Daoy (cell line): ENCODE results near the gene SPRN. TPM values are rescaled to one million over a fixed set of nuclear protein-coding genes. Genes with fewer than 3 reads are reported as not detected.
"Not testable (repeated sequence)": the region's sequence is repeated elsewhere in the genome, so short reads cannot be mapped to it uniquely, and the experiment has no call there.

Experiments used
- DNase-seq: peaks from one replicate; pipeline ENCODE4 v3.0.0-alpha.2; 2015; ENCODE audit warnings: low read depth
- total RNA-seq: library from RNA; depleted of rRNA; stranded (reverse); fragments of >200 nt; shearing (Covaris generic); gene quantifications from 2 replicates; pipeline ENCODE4 v1.2.3, GENCODE V29; 2014; rRNA removed

The SPRN gene
- total RNA-seq, 1 experiment from 2014 or later, result not detected

DNA sequence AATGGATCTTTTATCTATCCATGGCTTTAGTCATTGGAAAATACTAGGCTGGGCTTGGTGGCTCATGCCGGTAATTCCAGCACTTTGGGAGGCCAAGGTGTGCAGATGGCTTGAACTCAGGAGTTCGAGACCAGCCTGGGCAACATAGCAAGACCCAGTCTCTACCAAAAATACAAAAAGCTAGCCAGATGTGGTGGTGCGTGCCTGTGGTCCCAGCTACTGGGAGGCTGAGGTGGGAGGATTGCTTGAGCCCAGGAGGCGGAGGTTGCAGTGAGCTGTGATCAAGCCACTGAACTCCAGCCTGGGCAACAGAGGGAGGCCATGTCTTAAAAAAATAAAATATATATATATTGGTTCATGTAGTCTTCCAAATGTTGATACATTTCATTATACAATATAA lies 37.5 kb downstream of the SPRN start:
- DNase-seq, result not testable (repeated sequence)

DNA sequence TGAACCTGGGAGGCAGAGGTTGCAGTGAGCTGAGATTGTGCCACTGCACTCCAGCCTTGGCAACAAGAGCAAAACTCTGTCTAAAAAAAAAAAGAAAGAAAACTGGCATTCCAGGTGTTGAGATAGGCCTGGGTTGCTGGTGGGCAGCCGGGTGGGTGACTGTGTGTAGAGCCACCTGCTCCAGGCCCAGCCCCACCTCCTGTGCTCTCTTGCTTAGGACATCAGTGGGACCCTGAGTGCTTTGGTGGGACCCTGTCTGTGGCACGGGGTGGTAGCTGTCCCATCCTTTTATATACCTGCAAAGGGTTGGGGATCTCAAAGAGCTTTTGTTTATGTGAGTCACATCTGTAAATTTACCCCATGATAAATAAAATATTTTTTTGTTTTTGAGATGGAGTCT lies 39.2 kb downstream of the SPRN start:
- DNase-seq, result no peak

DNA sequence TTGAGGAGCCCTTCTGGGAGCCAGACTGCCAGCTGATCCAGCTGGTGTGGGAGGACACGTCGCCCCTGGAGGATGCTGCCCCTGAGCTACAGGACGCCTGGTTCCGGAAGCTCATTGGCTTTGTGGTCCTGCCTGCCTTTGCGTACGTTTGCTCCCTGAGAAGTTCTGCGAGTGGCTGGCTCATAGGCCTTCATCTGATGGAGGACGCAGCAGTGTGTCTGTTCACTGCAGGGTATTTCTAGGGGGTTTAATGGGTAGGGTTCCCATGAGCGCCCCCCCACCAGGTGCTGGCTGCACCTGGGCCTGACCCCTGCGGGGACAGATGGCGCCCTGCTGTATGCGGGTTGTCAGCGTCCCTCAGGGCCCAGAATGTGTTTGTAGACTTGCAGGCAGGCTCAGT lies 40.4 kb downstream of the SPRN start:
- DNase-seq, result no peak

DNA sequence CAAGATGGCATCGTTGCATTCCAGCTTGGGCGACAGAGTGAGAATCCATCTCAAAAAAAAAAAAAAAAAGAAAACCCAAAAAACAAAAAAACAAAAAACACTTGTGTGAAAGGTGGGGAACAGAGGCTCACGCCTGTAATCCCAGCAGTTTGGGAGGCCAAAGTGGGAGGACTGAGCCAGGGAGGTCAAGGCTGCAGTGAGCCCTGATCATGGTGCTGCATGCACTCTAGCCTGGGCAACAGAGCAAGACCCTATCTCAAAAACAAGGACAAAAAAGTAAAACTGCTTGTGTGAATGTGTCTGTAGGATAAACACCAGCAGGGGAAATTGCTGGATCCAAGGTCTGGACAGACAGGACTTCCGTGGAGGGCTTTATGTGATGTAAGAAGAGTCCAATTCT lies 40.9 kb downstream of the SPRN start:
- DNase-seq, result no peak

DNA sequence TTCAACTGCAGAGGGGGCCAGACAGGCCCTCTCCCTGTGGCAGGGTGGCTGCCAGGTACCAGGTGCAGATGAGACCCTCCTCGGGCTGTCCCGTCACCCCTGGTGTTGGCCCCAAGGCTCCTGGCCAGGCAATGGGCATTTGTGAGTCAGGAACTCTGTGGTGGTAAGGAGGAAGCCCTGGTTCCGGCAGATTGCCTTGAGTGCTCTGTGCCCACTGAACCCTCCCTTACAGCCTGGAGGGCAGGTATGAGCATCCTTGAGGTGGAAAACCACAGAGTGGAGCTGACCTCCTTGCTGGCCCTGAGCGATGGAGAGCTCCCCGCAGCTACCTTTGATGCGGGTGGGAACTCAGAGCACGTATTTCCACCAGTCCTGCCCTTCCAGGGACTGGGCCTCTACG lies 43.4 kb downstream of the SPRN start:
- DNase-seq, result no peak

DNA sequence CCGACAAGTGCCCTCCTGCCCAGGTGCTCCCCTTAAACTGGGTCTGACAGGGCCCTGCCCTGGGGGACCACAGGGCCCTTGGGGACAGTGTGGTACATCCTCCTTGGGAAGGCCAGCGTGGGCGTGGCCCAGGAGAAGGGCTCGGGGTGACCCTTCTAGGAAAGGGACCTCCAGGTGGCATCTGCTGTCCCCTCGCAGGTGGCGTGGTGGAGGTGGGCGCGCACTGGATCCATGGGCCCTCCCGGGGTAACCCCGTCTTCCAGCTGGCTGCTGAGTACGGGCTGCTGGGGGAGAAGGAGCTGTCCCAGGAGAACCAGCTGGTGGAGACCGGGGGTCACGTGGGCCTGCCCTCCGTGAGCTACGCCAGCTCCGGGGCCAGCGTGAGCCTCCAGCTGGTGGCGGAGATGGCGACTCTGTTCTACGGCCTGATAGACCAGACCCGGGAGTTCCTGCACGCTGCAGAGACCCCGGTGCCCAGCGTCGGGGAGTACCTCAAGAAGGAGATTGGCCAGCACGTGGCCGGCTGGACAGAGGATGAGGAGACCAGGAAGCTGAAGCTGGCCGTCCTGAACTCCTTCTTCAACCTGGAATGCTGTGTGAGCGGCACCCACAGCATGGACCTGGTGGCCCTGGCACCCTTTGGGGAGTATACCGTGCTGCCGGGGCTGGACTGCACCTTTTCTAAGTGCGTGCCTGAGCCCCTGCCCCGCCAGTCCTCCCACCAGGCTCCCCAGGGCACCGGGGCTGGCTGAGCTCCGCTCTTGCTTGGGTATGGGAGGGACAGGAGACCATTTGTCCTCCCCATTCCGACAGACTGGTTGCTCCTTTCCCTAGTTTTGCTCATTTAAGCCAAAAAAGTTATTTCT lies 44.4 kb downstream of the SPRN start:
- DNase-seq, result no peak

DNA sequence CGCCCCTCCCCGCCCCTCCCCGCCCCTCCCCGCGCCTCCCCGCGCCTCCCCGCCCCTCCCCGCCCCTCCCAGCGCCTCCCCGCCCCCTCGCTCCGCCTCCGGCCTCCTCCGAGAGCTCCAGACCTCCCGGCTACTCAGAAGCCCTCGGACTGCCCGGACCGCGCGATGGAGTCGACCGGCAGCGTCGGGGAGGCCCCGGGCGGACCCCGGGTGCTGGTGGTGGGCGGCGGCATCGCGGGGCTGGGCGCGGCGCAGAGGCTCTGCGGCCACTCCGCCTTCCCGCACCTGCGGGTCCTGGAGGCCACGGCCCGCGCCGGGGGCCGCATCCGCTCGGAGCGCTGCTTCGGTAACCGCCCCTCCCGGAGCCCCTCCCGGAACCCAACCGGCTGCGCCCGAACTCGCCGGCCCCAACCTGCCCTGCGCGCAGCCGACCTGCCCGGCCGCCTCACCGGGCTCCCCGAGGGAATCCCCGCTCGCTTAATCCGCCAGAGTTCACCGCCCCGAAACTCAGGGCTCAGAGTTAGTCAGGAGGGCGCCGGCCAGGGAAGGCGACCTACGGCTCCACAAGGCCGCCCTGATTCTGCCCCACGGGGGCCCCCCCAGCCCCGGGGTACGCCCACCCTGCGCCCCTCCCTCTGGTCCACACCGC lies 45.1 kb downstream of the SPRN start, which contains the start of gene PAOX:
TSS of gene PAOX (plus strand) at position 111 of the 649 bp plus-strand sequence. CDS start at position 166, 55 bp downstream.
- DNase-seq, result peak; percentile 44

DNA sequence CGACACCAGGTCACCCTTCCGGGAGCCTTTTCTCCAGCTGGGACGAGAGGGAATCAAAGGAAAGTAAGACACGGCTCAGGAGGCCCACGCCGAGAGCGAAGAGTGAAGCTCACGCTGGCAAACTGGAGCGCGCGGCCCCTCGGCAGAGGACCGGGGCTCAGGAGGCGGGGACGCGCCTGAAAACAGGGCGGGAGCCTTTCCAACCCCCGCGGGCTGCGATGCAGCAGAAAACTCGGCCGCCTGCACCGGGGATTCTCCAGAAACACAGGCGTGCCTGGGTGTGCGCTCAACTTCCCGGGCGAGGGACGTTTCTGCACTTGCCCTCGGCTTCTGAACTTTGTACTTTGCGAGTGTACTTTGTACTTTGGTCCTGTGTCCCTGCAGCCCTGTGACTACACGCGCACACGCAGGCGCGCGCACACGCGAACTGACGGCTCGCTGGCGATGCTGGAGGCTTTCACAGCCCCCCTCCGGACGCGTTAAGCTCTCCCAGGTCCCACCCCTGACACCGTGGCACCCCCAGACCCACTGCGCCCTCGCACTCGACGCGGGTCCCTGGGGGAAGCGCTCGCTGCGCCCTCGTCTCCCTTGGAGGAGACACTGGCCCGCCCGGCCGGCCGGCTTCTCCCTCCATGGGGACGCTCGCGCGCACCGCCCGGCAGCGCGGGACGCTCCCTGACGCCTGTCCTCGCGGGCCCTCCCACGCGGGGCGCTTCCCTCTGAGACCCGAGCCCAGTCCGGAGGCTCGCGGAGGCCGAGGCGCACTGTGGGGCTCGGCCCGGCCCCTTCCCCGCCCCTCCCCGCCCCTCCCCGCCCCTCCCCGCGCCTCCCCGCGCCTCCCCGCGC lies 46.0 kb downstream of the SPRN start:
- DNase-seq, result peak; percentile 37

DNA sequence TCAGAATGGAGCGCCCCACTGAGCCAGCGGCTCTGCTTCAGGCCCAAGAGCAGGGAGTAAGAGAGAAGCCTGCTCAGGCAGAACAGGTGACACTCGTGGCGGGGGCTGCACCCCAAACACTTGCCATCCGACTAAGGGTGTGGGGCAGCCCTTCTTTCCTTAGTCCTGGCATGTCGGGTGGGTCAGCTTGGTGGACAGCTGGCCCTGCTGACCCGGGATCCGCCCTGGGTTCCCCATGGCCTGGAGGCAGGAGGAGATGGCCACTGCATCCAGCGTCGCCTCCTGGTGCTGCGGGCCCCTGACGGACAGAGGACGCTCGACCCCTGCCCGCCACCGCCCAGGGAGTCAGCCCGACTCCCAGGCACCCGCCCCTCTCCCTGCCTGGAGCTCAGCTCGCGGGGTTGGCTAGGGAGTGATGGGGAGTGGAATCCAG lies 46.6 kb downstream of the SPRN start:
- DNase-seq, result no peak

DNA sequence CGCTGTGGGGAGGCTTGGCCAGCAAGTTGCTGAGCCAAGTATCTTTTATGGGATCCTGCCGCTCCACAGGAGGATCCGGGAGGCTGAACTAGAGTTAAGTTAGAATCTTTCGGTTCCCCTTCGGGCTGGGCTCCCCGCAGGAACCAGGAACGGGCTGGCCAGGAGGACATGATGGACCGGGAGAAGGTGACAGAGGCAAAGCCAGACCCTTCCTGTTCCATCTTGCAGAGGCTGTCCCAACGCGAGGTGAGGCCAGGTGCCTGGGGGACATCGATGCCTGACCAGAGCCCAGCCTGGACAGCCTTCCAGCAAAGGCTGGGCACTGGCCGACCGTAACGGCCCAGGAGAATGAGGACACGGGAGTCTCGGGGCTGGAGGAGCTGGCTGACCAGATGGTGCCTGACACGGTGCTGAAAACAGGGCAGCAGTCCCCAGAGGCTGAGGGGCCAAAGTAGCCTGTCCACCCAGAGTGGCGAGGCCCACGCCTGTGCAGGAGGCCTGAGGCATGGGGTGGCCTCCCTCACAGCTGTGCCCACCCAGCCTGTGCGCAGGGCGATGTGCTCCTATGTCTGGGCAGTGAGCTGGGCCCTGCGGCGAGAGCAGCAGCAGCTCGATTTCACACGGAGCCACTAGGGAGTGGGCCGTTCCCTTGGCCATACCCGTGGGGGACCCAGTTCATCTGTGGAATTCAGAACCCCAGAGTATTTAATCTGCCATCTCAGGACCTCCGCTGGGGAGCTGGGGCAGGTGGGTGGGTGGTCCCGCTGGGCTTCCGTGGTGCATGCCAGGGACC lies 47.2 kb downstream of the SPRN start:
- DNase-seq, result no peak

DNA sequence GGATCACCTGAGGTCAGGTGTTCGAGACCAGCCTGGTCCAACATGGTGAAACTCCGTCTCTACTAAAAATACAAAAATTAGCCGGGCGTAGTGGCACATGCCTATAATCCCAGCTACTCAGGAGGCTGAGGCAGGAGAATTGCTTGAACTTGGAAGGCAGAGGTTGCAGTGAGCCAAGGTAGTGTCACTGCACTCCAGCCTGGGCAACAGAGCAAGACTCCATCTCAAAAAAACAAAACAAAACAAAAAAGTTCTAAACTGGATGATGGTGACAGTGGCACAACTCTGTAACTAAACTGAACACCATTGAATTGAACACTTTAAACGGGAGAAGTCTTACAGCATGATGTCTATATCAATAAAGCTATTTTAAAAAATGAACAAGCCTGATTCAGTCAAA lies 48.2 kb downstream of the SPRN start:
- DNase-seq, result not testable (repeated sequence)

DNA sequence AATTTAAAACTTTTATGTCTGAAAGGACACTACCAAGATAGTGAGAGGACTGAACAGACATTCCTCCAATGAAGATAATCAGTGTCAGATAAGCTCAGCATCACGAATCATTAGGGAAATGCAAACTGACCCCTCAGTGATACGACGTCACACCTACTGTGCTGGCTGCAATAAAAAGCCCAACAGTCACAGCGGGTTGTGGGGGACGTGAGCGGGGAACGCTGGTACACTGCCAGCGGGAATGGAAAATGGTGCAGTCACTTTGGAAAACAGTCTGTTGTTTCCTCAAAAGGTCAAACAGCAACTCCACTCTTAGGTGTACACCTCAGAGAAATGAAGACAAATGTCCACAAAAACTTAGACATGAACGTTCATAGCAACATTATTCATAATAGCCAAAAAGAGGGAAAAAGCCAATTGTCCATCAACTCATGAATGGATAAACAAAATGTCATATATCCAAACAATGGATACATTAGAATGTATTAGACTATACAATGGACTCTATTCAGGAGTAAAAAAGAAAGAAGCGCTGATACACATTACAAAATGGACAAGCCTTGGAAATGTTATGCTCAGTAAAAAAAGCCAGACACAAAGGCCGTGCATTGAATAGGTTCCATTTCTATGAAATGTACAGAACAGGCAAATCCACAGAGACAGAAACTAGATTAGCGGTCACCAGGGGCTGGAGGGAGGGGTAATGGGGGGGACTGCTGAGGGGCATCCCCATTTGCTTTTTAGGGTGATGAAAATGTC lies 48.9 kb downstream of the SPRN start:
- no peak for DNase-seq

DNA sequence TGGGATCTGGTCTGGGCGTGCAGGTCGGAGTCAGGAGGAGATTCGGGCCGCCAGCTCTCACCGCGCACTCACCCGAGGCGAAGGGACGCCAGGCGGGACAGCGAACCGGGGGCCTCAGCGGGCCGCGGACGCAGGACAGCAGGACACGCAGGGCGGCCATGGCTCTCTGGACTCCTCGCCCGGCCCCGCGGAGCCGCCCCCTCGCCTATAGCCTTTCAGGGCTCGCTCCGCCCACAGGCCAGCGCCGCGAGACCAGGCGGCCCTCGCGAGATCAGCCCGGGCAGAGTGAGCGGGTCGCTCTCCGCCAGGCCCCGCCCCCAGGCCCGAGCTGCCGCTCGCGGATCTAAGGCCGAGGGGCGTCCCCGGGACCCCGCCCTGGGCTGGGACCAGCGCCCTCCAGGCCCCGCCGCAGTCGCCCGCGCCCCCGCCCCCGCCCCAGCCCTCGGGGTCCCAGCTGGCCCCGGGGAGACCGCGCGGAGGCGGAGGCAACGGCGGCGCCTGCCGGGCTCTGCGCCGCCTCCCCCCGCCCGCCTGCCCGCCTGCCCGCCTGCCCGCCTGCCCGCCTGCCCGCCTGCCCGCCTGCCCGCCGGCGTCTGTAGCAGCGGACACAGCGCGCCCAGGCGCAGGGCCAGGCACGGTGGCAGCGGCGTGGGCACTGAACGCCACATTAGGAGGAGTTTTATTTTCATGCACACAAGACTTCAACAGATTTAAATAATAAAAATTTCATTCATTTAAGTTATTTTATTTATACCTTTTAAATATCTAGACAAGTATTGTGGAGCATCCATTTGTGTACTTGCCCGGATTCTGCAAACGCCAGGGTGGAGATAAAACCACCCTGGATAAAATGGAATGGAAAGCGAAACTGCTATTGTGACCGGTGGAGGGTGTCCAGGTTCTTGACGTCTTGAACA lies 51.0 kb downstream of the SPRN start, which contains the start of gene ECHS1:
TSS of gene ECHS1 (minus strand) at position 181 of the 917 bp plus-strand sequence. CDS start at position 160, 21 bp downstream.
- peak; percentile 94 for DNase-seq

DNA sequence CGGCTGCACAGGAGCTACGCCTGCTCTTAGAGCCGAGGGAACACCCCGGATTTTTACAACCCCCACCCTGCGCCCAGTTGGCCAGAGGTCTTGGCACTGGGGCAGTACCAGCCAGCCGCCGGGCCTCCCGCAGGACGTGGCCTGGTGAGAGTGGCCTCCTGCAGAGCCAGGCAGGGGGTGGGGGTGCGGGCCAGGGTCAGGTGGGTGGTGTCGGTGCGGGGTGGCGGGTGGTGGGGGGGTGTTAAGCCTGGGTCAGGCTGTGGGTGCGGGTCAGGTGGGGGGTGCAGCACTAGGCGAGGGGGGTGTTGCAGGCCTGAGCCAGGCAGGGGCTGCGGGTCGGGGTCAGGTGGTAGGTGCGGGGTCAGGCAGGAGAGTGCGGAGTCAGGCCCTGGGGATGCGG lies 51.9 kb downstream of the SPRN start:
- no peak for DNase-seq

Other genes with a start within 250 kb of the SPRN start
- gene UTF1, start 194.4 kb downstream of the SPRN start, total RNA-seq, result not detected in 2 replicates
- gene VENTX, start 186.8 kb downstream of the SPRN start, total RNA-seq, result not detected in 2 replicates
- 2.9 and 6.2 TPM in 2 replicates for gene ADAM8, start 147.8 kb downstream of the SPRN start, total RNA-seq
- gene TUBGCP2, start 115.8 kb downstream of the SPRN start, total RNA-seq, result 19.8 and 21.6 TPM in 2 replicates
- gene ZNF511, start 115.7 kb downstream of the SPRN start, total RNA-seq, result 29.8 and 40.9 TPM in 2 replicates
- not detected in 2 replicates for gene CALY, start 87.7 kb downstream of the SPRN start, total RNA-seq
- gene PRAP1, start 77.3 kb downstream of the SPRN start, total RNA-seq, result not detected in 2 replicates
- gene FUOM, start 66.6 kb downstream of the SPRN start, total RNA-seq, result 0.80 and 2.9 TPM in 2 replicates
- gene ECHS1, start 51.3 kb downstream of the SPRN start, total RNA-seq, result 79.0 and 94.8 TPM in 2 replicates
- gene PAOX, start 45.4 kb downstream of the SPRN start, total RNA-seq, result 0.48 and 2.1 TPM in 2 replicates
- 35.8 and 51.0 TPM in 2 replicates for gene MTG1, start 30.5 kb downstream of the SPRN start, total RNA-seq
- gene SCART1, start 29.3 kb upstream of the SPRN start, total RNA-seq, result 0.06 and 0.40 TPM in 2 replicates
- gene CYP2E1, start 102.7 kb upstream of the SPRN start, total RNA-seq, result 0.12 and 2.5 TPM in 2 replicates
- 0.80 TPM in 1 of 2 replicates, not detected in the other for gene SYCE1, start 141.0 kb upstream of the SPRN start, total RNA-seq
- gene FRG2B, start 202.2 kb upstream of the SPRN start, total RNA-seq, result not detected in 2 replicates